Measurements from ENCODE around the gene KIAA1586.
"Not testable (repeated sequence)": the region's sequence is repeated elsewhere in the genome, so short reads cannot be mapped to it uniquely, and the experiment has no call there.

KIAA1586 gene

GRCh38 chr6:57047257-57047585 is 728 bp downstream of the KIAA1586 start:
- not testable (repeated sequence) for DNase-seq (ENCODE audit: low spot score)

- not testable (repeated sequence) for DNase-seq (ENCODE audit: low spot score)
Measured at GRCh38 chr6:57047859-57048258, 1.4 kb downstream of the KIAA1586 start.

- DNase-seq (ENCODE audit: low spot score) = peak; percentile 89
Measured at GRCh38 chr6:57048577-57048976, 2.1 kb downstream of the KIAA1586 start.

GRCh38 chr6:57063847-57064246 is 17.4 kb downstream of the KIAA1586 start:
- no peak for DNase-seq (ENCODE audit: low spot score)

- DNase-seq (ENCODE audit: low spot score) = no peak
Measured at GRCh38 chr6:57064809-57065208, 18.3 kb downstream of the KIAA1586 start.

GRCh38 chr6:57068061-57068460 is 21.6 kb downstream of the KIAA1586 start:
- no peak for DNase-seq (ENCODE audit: low spot score)

- no peak for DNase-seq (ENCODE audit: low spot score)
Measured at GRCh38 chr6:57069228-57069627, 22.7 kb downstream of the KIAA1586 start.

GRCh38 chr6:57069920-57070331 is 23.4 kb downstream of the KIAA1586 start:
- no peak for DNase-seq (ENCODE audit: low spot score)

GRCh38 chr6:57072108-57072507 is 25.6 kb downstream of the KIAA1586 start:
- DNase-seq (ENCODE audit: low spot score) = no peak

- no peak for DNase-seq (ENCODE audit: low spot score)
Measured at GRCh38 chr6:57074383-57074782, 27.9 kb downstream of the KIAA1586 start.

- DNase-seq (ENCODE audit: low spot score) = no peak
Measured at GRCh38 chr6:57075092-57075491, 28.6 kb downstream of the KIAA1586 start.

- no peak for DNase-seq (ENCODE audit: low spot score)
Measured at GRCh38 chr6:57078531-57079207, 32.2 kb downstream of the KIAA1586 start.

- DNase-seq (ENCODE audit: low spot score) = no peak
Measured at GRCh38 chr6:57085471-57085870, 39.0 kb downstream of the KIAA1586 start.

GRCh38 chr6:57086843-57087242 is 40.4 kb downstream of the KIAA1586 start:
- DNase-seq (ENCODE audit: low spot score) = no peak

- no peak for DNase-seq (ENCODE audit: low spot score)
Measured at GRCh38 chr6:57087916-57088315, 41.4 kb downstream of the KIAA1586 start.

GRCh38 chr6:57089265-57089664 is 42.8 kb downstream of the KIAA1586 start:
- no peak for DNase-seq (ENCODE audit: low spot score)

- DNase-seq (ENCODE audit: low spot score) = peak; percentile 96
Measured at GRCh38 chr6:57089687-57090457, 43.4 kb downstream of the KIAA1586 start, which contains the start of gene ZNF451. Gene ZNF451, plus strand, starts transcription at chr6:57090188. Its CDS starts 66 bp downstream, at chr6:57090254.

- DNase-seq (ENCODE audit: low spot score) = not testable (repeated sequence)
Measured at GRCh38 chr6:57090458-57091067, 44.1 kb downstream of the KIAA1586 start.

GRCh38 chr6:57091375-57091774 is 44.9 kb downstream of the KIAA1586 start:
- peak; percentile 24 for DNase-seq (ENCODE audit: low spot score)

- DNase-seq (ENCODE audit: low spot score) = no peak
Measured at GRCh38 chr6:57094689-57095088, 48.2 kb downstream of the KIAA1586 start.

- DNase-seq (ENCODE audit: low spot score) = no peak
Measured at GRCh38 chr6:57097596-57097995, 51.1 kb downstream of the KIAA1586 start.

GRCh38 chr6:57102976-57103375 is 56.5 kb downstream of the KIAA1586 start:
- DNase-seq (ENCODE audit: low spot score) = no peak

- DNase-seq (ENCODE audit: low spot score) = no peak
Measured at GRCh38 chr6:57104336-57104735, 57.8 kb downstream of the KIAA1586 start.

Data from RKO (cell line).